CD4-positive, alpha-beta T cell (primary cell): ENCODE results near the gene ZFPM1. TPM values are rescaled to one million over a fixed set of nuclear protein-coding genes. Genes with fewer than 3 reads are reported as not detected.

Source experiments
- ATAC-seq: fragments of 200-7000 bp; cut with Tn5 transposase; one replicate; pipeline ENCODE4 v1.10.0; 2022; ENCODE audit warnings: mild to moderate bottlenecking; ENCODE audit not compliant: poor library complexity
- CTCF ChIA-PET: fragments of 350-600 bp; sonication (Branson Sonifier 250); formaldehyde crosslinking; loops from one replicate; lab custom pipeline; 2021; ENCODE audit warnings: antibody characterized with exemption, inconsistent platforms; lab: Charles Lee
- POLR2A ChIA-PET: fragments of 350-600 bp; sonication (Branson Sonifier 250); formaldehyde crosslinking; loops from one replicate; lab custom pipeline; 2021; ENCODE audit warnings: antibody characterized with exemption, inconsistent platforms; lab: Charles Lee
- DNase-seq, 14 experiments: peaks; one replicate each; pipeline ENCODE4 v3.0.0-alpha.2; 2013 to 2020; ENCODE audit warnings: mixed read lengths in 2 of 14
- H3K27ac ChIP-seq, 2 donors: one replicate each; pipeline versions ENCODE4 v1.5.1 to v1.7.0; 2013; ENCODE audit warnings: low read length in 2 of 2, low read depth in 1 of 2, mild to moderate bottlenecking in 1 of 2
- H3K27me3 ChIP-seq, 2 experiments: 1 replicate in 1 of 2; 2 replicates in 1 of 2; pipeline versions ENCODE4 v1.6.1 to v1.7.0; 2013; ENCODE audit warnings: low read length in 2 of 2, control low read depth in 1 of 2, mild to moderate bottlenecking in 1 of 2, moderate library complexity in 1 of 2; ENCODE audit not compliant: insufficient read depth in 2 of 2, control insufficient read depth in 1 of 2
- H3K36me3 ChIP-seq: one replicate; pipeline ENCODE4 v1.6.1; 2013; ENCODE audit warnings: low read length, control low read depth; ENCODE audit not compliant: insufficient read depth
- H3K4me1 ChIP-seq: one replicate; pipeline ENCODE4 v1.6.1; 2013; ENCODE audit warnings: low read length, control low read depth; ENCODE audit not compliant: insufficient read depth
- H3K4me3 ChIP-seq: one replicate; pipeline ENCODE4 v1.5.1; 2013; ENCODE audit warnings: mild to moderate bottlenecking, low read length, moderate library complexity
- H3K9me3 ChIP-seq, 2 experiments: 1 replicate in 1 of 2; 2 replicates in 1 of 2; pipeline versions ENCODE4 v1.6.1 to v1.7.0; 2013; ENCODE audit warnings: low read length in 2 of 2, mild to moderate bottlenecking in 2 of 2, control low read depth in 1 of 2, moderate library complexity in 1 of 2; ENCODE audit not compliant: control insufficient read depth in 1 of 2, insufficient read depth in 1 of 2
- H3K27ac Mint-ChIP-seq: one replicate; pipeline ENCODE4 v1.8.0; 2020; ENCODE audit warnings: mixed read lengths
- H3K27me3 Mint-ChIP-seq: one replicate; pipeline ENCODE4 v1.8.0; 2021; ENCODE audit warnings: mixed read lengths
- H3K36me3 Mint-ChIP-seq: one replicate; pipeline ENCODE4 v1.8.0; 2021; ENCODE audit warnings: low read depth, mixed read lengths
- H3K4me1 Mint-ChIP-seq: one replicate; pipeline ENCODE4 v1.8.0; 2021; ENCODE audit warnings: low read depth, mixed read lengths
- H3K4me3 Mint-ChIP-seq: one replicate; pipeline ENCODE4 v1.8.0; 2020; ENCODE audit warnings: mild to moderate bottlenecking, mixed read lengths
- H3K9me3 Mint-ChIP-seq: one replicate; pipeline ENCODE4 v1.8.0; 2020; ENCODE audit warnings: mixed read lengths
- intact Hi-C, 2 experiments: fragments of 100-400 bp; cut with DNase I in 1 of 2; cut with micrococcal nuclease in 1 of 2; formaldehyde crosslinking; loops; one replicate each; pipeline versions ENCODE4 v1.15.1 to v1.9.0; 2023 to 2025; cut with DNase I, micrococcal nuclease
- total RNA-seq, 174 experiments: library from RNA in 2 of 174; stranded (reverse) in 2 of 174; gene quantifications; one replicate each; pipeline ENCODE4 v1.2.3 and lab custom pipeline; 2021 to 2026
- TF ChIP-seq, protein P1 (sequence below): fragments of 200-600 bp; IDR thresholded peaks from one replicate; pipeline ENCODE4 v1.8.0; 2022; ENCODE audit warnings: antibody characterized with exemption, mild to moderate bottlenecking

The ZFPM1 gene
- total RNA-seq, 2 experiments from 2014 or later = 22.8 to 24.2 TPM

- peak; percentile 42 for ATAC-seq
- peak in 11 of 14 experiments; percentile 26 to 71 (median 41) for DNase-seq
- H3K4me1 ChIP-seq = peaks cover 56% of the 10 kb centered on the region
- Mint-ChIP-seq H3K36me3 (peaks cover 3% of the 10 kb centered on the region), H3K9me3 (no peaks in the 10 kb centered on the region), H3K4me3 (peak overlapping the region; percentile 62), H3K4me1 (peaks cover 39% of the 10 kb centered on the region), H3K27ac (peak overlapping the region; percentile 30), H3K27me3 (no peaks in the 10 kb centered on the region)
- H3K27me3 ChIP-seq = no peaks in the 10 kb centered on the region
- POLR2A ChIA-PET = no interaction called here
- no peak overlapping the region for H3K4me3 ChIP-seq
- intact Hi-C loops = loop anchor here in 1 of 2 experiments (2.0 kb wide), 1 partner anchor 23 kb away; no protein-coding TSS in a partner anchor
- CTCF ChIA-PET = no interaction called here
- H3K27ac ChIP-seq = no peak overlapping the region
- peaks cover 3% of the 10 kb centered on the region for H3K36me3 ChIP-seq
- TF ChIP-seq, protein P1, sequence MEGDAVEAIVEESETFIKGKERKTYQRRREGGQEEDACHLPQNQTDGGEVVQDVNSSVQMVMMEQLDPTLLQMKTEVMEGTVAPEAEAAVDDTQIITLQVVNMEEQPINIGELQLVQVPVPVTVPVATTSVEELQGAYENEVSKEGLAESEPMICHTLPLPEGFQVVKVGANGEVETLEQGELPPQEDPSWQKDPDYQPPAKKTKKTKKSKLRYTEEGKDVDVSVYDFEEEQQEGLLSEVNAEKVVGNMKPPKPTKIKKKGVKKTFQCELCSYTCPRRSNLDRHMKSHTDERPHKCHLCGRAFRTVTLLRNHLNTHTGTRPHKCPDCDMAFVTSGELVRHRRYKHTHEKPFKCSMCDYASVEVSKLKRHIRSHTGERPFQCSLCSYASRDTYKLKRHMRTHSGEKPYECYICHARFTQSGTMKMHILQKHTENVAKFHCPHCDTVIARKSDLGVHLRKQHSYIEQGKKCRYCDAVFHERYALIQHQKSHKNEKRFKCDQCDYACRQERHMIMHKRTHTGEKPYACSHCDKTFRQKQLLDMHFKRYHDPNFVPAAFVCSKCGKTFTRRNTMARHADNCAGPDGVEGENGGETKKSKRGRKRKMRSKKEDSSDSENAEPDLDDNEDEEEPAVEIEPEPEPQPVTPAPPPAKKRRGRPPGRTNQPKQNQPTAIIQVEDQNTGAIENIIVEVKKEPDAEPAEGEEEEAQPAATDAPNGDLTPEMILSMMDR = no peak
- no peaks in the 10 kb centered on the region for H3K9me3 ChIP-seq
Observed at GRCh38 chr16:88479793-88480760, 27.0 kb downstream of the ZFPM1 start.

GRCh38 chr16:88480829-88481228, 27.7 kb downstream of the ZFPM1 start:
- Mint-ChIP-seq H3K4me1 (peaks cover 39% of the 10 kb centered on the region), H3K27me3 (no peaks in the 10 kb centered on the region)
- ATAC-seq = no peak

DNA sequence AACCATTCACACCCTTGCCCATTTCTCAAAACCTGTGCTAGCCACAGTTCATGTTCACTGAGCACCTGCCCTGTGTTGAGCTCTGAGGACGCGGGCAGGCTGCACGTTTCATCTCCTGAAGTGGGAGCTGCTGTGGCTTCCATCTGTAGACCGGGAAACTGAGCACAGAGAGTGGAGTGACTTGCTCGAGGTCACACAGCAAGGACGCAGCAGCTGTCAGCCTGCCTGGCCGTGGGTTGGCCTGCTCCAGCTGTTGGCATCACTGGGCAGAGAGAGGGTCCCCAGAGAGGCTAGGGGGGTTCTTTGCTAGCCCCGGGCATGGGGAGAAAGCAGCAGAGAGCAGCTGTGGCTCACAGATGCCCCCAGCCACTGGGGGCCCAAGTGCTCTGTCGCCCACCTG, 28.8 kb downstream of the ZFPM1 start:
- no peaks in the 10 kb centered on the region for H3K27me3 Mint-ChIP-seq
- Histone ChIP-seq H3K27ac (no peak overlapping the region), H3K9me3 (no peaks in the 10 kb centered on the region), H3K4me1 (peaks cover 50% of the 10 kb centered on the region), H3K36me3 (peaks cover 10% of the 10 kb centered on the region), H3K4me3 (no peak overlapping the region), H3K27me3 (no peaks in the 10 kb centered on the region)
- TF ChIP-seq, protein P1 = no peak
- no peak overlapping the region for H3K27ac Mint-ChIP-seq
- intact Hi-C loops = no loop called here
- H3K36me3 Mint-ChIP-seq = peaks cover 3% of the 10 kb centered on the region
- H3K4me1 Mint-ChIP-seq = peaks cover 33% of the 10 kb centered on the region
- DNase-seq (no peak), ATAC-seq (no peak)
- POLR2A ChIA-PET = no interaction called here
- CTCF ChIA-PET = no interaction called here
- H3K9me3 Mint-ChIP-seq = no peaks in the 10 kb centered on the region
- peak overlapping the region; percentile 10 for H3K4me3 Mint-ChIP-seq

More at GRCh38 chr16:88480829-88481228, 27.7 kb downstream of the ZFPM1 start:
- H3K36me3 ChIP-seq = peaks cover 3% of the 10 kb centered on the region
- H3K36me3 Mint-ChIP-seq = peaks cover 3% of the 10 kb centered on the region
- TF ChIP-seq, protein P1 = no peak
- no peak overlapping the region for H3K4me3 Mint-ChIP-seq
- peaks cover 56% of the 10 kb centered on the region for H3K4me1 ChIP-seq
- DNase-seq = no peak
- H3K4me3 ChIP-seq = no peak overlapping the region
- H3K27me3 ChIP-seq = no peaks in the 10 kb centered on the region
- no peak overlapping the region for H3K27ac Mint-ChIP-seq
- H3K9me3 Mint-ChIP-seq = no peaks in the 10 kb centered on the region
- H3K9me3 ChIP-seq = no peaks in the 10 kb centered on the region
- intact Hi-C loops = no loop called here
- H3K27ac ChIP-seq = no peak overlapping the region
- ChIA-PET CTCF (no interaction called here), POLR2A (no interaction called here)
